ENCODE results near the gene RCOR2.

The RCOR2 gene

DNA sequence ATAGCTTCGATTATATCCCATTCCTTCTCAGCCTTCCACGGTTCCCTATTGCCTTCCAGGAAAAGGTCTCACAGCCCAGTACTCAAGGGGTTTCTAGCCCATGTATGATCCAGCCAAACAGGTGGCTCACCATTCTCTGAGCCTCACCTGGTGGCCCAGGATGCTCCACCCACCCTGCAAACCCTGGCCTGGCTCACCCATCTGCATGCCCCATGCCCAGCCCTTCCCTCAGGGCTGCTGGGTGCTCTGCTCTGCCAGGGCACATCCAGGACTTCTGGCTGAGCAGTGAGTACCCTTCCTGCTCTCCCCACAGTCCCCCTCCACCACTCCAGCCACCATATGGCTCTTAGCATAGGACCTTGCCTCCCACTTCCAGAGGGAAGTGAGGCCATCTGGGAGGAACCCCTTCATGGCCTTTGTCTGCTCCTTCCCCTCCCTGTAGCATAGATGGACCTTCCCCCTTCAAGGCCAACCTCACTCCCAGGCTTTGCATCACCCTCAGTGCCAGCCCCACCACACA lies 5.8 kb upstream of the RCOR2 start:
- DNase-seq = no peak

DNA sequence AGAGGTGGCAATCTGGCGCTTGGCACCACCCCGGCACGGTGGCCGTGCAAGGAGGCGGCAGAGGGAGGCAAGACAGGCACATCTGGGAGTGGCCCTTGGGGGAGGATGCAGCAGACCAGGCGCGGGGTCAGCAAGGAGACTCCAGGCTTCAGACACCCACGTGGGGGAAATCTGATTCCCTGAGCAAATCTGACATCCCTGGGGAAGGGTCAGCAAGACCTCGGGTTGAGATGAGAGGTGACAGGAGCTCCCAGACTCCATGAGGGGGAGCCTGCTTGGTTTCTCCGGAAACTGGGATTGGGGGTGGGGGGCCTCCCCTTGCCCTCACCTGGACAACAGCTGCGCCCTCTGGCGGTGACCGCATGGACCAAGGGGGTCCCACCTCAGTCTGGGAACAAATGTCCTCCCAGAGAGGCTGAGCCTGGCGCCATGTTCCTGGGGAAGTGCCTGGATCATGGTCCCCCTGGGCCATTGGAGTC lies 4.0 kb upstream of the RCOR2 start:
- peak; percentile 33 for DNase-seq

- DNase-seq = no peak
These were observed 3.4 kb upstream of the RCOR2 start for GRCh38 chr11:63920126-63920938.

- DNase-seq = no peak
These were observed 2.5 kb upstream of the RCOR2 start for GRCh38 chr11:63919267-63920125.

- DNase-seq = no peak
These were observed 1.7 kb upstream of the RCOR2 start for GRCh38 chr11:63918507-63919191.

DNA sequence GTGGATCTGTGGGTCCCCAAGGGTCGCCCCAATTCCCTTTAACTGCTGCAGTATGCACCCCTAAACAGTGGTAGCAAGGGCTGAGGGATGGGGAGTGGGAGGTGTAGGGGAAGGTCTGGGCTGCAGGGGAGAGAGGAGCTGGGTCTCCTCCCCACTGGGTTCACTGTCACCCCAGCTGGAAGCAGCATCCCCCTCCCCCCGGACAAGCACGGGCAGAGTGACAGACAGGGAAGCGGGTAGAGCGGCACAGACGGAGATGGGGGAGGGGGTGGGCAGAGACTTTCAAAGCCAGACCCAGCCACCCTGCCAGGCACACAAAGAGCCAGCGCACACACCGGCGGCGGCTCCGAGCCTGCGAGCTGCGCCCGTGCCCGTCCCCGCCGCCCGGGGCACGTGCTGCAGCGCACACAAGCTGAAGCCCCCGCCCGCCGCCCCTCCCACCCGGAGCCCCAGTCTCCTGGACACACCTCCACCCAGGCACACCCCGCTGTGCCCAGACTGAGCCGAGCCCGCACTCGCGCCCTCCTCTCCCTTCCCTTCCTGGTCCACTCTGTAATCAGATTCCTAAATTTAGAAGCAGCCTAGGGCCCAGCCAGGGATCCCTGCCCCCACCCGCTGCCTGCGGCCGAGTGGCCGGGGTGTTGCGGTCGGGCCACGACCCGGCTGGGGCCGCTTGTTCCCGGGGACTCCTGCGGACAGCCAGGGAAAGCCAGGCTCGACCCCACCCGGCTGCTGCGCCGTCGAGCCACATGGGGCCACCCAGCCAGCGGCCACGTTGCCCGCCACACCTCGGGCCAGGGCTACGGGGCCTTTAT lies 935 bp upstream of the RCOR2 start:
- DNase-seq = peak; percentile 23

DNA sequence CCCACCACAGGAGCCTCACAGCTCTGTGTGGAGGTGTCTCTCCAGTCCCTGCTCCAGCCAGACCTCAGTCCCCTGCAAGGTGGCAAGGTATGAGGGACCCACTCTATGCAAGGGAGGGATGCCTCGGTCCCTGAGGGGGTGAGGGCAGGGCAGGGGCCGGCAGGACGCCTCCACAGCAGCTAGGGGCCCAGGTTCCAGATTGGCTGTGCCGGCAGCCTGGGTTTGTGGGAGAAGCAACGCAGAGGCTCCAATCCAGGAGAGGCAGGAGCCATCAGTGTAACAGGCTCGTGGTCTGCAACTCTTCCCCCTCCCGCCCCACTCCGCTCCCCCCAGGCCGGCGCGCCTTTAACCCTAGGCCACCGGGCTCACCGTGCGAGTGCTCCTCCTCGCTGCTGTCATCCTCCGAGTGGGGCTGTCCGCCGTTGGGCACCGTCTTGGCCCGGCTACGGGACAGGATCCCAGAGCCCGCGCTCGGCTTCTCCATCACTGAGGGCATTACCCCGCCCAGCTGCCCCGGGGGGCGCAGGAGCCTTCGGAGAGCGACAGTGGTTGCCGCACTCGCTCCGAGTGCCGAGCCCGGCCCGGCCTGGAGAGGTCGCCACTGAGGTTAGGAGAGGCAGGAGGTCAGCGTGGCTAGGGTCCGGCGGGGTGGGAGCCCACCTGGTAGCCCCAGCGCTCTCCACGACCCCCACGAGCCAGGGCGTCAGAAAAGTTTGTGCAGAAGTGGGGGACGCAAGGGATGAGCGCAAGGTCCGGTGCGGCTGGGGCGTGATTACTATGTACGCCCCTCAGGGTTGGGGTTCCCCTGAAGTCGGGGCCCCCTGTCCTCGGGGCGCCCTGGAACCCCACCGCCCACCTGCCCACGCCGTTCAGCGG lies 765 bp downstream of the RCOR2 start:
- peak; percentile 41 for DNase-seq

DNA sequence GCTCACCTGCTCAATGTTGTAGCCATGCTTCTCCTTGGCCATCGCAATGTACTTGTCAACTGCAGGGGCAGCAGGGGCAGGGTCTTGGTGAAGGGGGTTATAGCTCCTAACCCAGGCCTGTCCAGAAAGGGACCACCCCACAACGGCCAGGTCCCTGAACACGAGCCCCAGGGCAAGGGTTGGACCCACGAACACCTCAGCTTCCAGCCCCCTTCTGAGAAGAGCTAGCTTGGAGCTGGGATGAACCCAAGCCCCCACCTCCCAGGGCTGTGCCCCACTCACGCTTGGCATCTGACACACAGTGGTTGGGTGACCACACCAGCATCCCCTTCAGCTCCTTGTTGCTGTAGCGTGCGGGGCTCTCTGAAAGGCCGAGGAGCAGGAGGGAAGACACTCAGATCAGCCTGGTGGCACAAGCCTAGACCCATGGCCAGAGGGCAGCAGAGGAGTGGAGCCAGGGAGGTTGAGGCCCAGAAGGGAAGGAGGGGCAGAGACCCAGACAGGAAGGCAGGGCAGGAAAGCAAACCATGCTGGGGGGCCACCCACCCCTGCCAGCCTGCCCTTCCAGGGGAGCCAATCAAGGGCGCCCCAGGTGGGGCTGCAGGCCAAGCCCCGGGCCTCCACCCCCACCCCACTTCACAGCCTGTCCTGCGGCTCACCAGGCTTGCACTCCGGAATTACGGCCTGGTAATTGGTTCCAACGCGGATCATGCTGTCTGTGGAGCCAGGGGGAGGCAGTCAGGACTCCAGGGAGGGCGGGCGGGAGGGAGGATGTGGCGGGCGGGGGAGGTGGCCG lies 1.9 kb downstream of the RCOR2 start:
- DNase-seq = no peak

GRCh38 chr11:63913866-63914830 lies 2.8 kb downstream of the RCOR2 start:
- DNase-seq = no peak

- no peak for DNase-seq
These were observed 4.3 kb downstream of the RCOR2 start for GRCh38 chr11:63912678-63913077.

- DNase-seq = no peak
These were observed 5.1 kb downstream of the RCOR2 start for GRCh38 chr11:63911876-63912275.

DNA sequence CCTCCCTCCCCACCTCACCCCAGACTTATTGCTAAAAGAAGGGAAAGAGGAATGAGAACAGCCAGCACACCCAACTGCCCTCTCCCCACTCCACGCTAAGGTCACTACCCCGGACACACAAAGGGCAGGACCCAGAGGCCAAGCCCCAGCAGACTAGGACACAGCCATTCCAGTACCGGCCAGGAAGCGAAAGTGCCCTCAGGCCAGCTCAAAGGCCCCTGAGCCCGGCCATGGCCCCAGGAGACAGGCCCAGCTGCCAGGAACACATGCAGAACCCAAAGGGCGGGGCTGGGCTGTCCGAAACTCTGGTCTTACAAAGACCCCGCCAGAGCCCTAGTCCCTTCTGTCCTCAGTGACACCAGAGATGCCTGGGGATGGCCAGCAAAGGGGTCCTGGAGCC lies 5.5 kb downstream of the RCOR2 start:
- no peak for DNase-seq

DNA sequence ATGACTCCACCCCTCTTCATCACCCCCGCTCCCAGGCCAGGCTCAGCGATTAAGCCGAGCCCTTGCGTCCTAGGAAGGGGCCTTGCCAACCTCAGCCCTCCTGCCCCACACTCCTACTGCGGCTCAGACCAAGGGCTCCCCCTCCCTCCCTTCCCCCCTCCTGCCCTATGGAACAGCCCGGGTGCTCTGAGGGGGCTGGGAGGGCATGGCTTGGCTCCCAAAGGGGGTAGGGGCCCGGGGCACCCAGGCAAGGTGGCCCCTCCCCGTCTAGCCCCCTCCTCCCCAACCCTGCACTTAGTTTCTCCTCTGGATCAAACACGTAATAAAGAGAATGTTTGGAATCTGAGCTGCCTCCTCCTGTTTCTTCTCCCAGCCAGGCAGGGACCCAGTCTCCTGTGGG lies 6.3 kb downstream of the RCOR2 start:
- no peak for DNase-seq

DNA sequence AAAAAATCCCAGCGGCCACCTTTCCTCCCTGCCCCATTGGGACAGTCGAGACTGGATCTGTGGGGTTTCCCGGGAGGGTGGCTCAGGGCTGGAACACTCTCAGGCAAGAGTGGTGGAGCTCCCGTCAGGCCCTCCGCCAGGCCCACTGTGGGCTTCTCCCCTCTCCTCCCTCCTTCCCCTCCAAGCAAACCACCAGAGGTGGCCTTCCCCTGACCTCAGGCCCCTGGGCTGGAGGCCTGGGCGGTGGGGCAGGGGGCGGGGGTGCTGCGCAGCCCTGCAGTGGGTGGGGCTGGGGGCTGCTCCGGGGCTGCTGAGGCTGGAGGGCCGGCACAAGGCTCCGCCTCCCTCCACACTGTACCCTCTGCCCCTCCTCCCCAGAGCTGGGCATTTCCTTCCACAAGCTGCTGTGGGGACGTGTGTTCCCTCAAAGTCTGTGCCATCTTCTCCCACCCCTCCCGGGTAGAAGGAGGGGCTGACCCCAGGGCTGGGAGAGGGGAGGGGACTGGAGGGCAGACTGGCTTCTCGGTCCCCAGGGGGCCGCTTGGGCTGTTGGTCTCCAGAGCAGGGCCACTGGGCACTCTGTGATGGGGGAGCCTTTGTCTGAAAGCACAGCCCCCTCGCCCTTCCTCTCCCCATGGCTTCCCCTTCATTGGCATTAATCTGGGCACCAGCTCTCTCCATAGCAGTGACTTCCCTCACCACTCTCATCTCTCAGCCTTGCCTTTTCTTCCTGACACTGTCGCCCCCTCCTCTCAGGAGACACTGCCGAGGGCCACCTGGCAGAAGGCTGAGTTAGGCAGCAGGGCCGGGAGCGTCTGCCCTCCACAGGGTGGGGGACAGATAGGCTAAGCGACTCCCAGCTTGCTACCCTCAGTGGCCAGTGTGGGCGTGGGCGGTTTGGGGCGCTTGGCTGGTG lies 7.1 kb downstream of the RCOR2 start:
- no peak for DNase-seq

GRCh38 chr11:63908631-63909401 lies 8.1 kb downstream of the RCOR2 start:
- DNase-seq = no peak

DNA sequence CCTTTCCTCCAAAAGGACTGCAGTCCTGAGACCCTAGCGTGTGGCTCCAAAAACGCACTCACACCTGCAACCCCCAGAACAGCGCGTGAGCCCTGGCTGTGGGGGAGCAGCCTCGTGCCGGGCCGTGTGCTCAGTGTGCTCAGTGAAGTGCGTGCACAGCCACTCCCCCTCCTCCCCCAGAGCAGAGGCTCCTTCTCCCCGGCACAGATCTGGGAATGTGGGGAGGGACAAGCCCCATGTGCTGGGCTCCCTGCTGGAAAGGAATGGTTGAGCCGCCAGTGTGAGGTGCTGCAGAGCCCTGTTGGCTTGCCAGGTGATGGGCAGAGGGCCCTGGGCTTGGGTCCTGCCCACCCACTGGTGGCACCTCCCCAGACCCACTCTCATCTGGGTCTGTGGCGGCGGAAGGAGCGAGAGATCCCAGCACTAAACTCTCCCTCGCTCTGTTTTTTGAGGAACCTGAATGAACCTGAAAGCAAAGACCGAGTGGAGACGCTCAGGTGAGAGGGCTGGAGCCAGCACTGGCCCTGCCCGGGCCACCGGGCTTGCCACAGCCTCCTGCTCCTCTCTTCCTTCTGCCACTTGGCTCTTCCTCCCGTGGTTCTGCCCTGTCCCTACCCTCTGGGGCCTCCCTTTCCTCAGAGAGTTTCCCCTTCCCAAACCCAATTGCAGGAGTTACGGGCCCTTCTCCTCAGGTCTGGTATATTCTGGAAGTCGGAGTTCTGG lies 9.0 kb downstream of the RCOR2 start:
- DNase-seq = no peak
